Neural cell (in vitro differentiated cells): Measurements from ENCODE around the gene SGPP2. TPM values are rescaled to one million over a fixed set of nuclear protein-coding genes. Genes with fewer than 3 reads are reported as not detected.

Experiments used
- H2AFZ ChIP-seq: fragments of 200-600, 300-800 bp; sonication (generic), shearing (Covaris generic); 2 replicates; pipeline ENCODE4 v1.6.0; 2014; ENCODE audit warnings: low read depth, mild to moderate bottlenecking, antibody characterized with exemption, low read length, moderate library complexity
- H3F3A ChIP-seq: fragments of 200-600 bp; shearing (Covaris generic); 2 replicates; pipeline ENCODE4 v1.6.1; 2016; ENCODE audit warnings: mild to moderate bottlenecking, moderate library complexity, mixed read lengths, antibody characterized with exemption, low read length; ENCODE audit not compliant: insufficient read depth, poor library complexity, severe bottlenecking
- H3K27ac ChIP-seq: fragments of 200-600, 300-800 bp; sonication (generic), shearing (Covaris generic); 2 replicates; pipeline ENCODE4 v1.5.1; 2014; ENCODE audit warnings: mild to moderate bottlenecking, low read length, moderate library complexity
- H3K27me3 ChIP-seq: fragments of 300-800, 200-600 bp; sonication (generic), shearing (Covaris generic); 2 replicates; pipeline ENCODE4 v1.6.0; 2014; ENCODE audit warnings: mild to moderate bottlenecking, low read depth, low read length, moderate library complexity; ENCODE audit not compliant: insufficient read depth
- H3K36me3 ChIP-seq: fragments of 300-800, 200-600 bp; sonication (generic), shearing (Covaris generic); 2 replicates; pipeline ENCODE4 v1.5.1; 2014; ENCODE audit warnings: mild to moderate bottlenecking, antibody characterized with exemption, low read length, moderate library complexity; ENCODE audit not compliant: insufficient read depth
- H3K4me2 ChIP-seq: fragments of 300-800, 200-600 bp; sonication (generic), shearing (Covaris generic); 2 replicates; pipeline ENCODE4 v1.6.0; 2014; ENCODE audit warnings: mild to moderate bottlenecking, low read length
- H3K4me3 ChIP-seq: fragments of 300-800, 200-600 bp; sonication (generic), shearing (Covaris generic); 2 replicates; pipeline ENCODE4 v1.5.1; 2014; ENCODE audit warnings: mild to moderate bottlenecking, low read length, moderate library complexity
- H3K79me2 ChIP-seq: fragments of 200-600 bp; shearing (Covaris generic); replicated peaks from 2 replicates; pipeline ENCODE4 v1.6.0; 2014; ENCODE audit warnings: mild to moderate bottlenecking, low read length, moderate library complexity; ENCODE audit not compliant: insufficient read depth
- H3K9ac ChIP-seq: fragments of 300-800, 200-600 bp; sonication (generic), shearing (Covaris generic); 2 replicates; pipeline ENCODE4 v1.6.1; 2016; ENCODE audit warnings: mild to moderate bottlenecking, low read length, mixed read lengths
- H3K9me2 ChIP-seq: fragments of 200-600 bp; shearing (Covaris generic); 2 replicates; pipeline ENCODE4 v1.6.1; 2016; ENCODE audit warnings: mild to moderate bottlenecking, low read length, mixed read lengths; ENCODE audit not compliant: insufficient read depth
- H3K9me3 ChIP-seq: fragments of 200-600, 300-800 bp; sonication (generic), shearing (Covaris generic); 2 replicates; pipeline ENCODE4 v1.6.1; 2016; ENCODE audit warnings: mild to moderate bottlenecking, mixed run types, low read length, moderate library complexity, mixed read lengths
- H4K20me1 ChIP-seq: fragments of 200-600 bp; shearing (Covaris generic); 2 replicates; pipeline ENCODE4 v1.6.1; 2016; ENCODE audit warnings: mild to moderate bottlenecking, mixed run types; ENCODE audit not compliant: insufficient read depth
- POLR2AphosphoS5 ChIP-seq: IDR thresholded peaks from 2 replicates; pipeline ENCODE4 v1.6.1; 2012
- RAD21 ChIP-seq: fragments of 450-650 bp; conservative IDR thresholded peaks from 2 replicates; pipeline ENCODE4 v1.6.1; 2014; ENCODE audit warnings: antibody characterized with exemption, mild to moderate bottlenecking, moderate library complexity
- polyA plus RNA-seq: library from polyadenylated mRNA; depleted of rRNA; stranded (reverse); fragments of >200 nt; gene quantifications from 2 replicates; pipeline ENCODE4 v1.2.3, GENCODE V29; 2014
- small RNA-seq, 3 experiments: library from RNA; depleted of rRNA; stranded (forward); fragments of <200 nt; gene quantifications; one replicate each; pipeline ENCODE3, GENCODE V24; 2012

SGPP2 gene
- polyA plus RNA-seq, 1 donor from 2014 or later = 0.38 TPM

GRCh38 chr2:222609381-222609780, 185.0 kb downstream of the SGPP2 start:
- Histone ChIP-seq H3K36me3 (no peaks in the 10 kb centered on the region), H3K4me3 (no peak overlapping the region), H4K20me1 (no peaks in the 10 kb centered on the region), H3K9me2 (no peaks in the 10 kb centered on the region), H3K79me2 (no peaks in the 10 kb centered on the region), H3K27me3 (no peaks in the 10 kb centered on the region), H3K27ac (no peak overlapping the region), H3K4me2 (no peak overlapping the region), H3F3A (no peaks in the 10 kb centered on the region), H3K9me3 (no peaks in the 10 kb centered on the region), H2AFZ (no peak overlapping the region), H3K9ac (no peak overlapping the region)
- TF ChIP-seq RAD21 = no peak
- TF ChIP-seq POLR2AphosphoS5 = no peak

Small RNA genes within 50 kb of the gene (small RNA-seq; reads per million reads assigned to genes)
- gene RF00019 (0 to 1.2 (median 0) reads per million in 3 experiments), gene RNU6-619P (0 reads per million in 3 experiments)

Other genes with a start within 250 kb of the SGPP2 start
- gene PAX3, start 125.5 kb upstream of the SGPP2 start, polyA plus RNA-seq = 0.52 TPM in 1 of 2 replicates, not detected in the other
- gene FARSB, start 231.5 kb downstream of the SGPP2 start, polyA plus RNA-seq = 15.2 and 15.3 TPM in 2 replicates
- not detected in 2 replicates for gene MOGAT1, start 247.1 kb downstream of the SGPP2 start, polyA plus RNA-seq